ENCODE results near the gene TTLL5. TPM values are rescaled to one million over a fixed set of nuclear protein-coding genes. Genes with fewer than 3 reads are reported as not detected.

TTLL5 gene
- polyA plus RNA-seq, 3 donors, result 4.2 to 7.2 (median 4.7) TPM

DNA sequence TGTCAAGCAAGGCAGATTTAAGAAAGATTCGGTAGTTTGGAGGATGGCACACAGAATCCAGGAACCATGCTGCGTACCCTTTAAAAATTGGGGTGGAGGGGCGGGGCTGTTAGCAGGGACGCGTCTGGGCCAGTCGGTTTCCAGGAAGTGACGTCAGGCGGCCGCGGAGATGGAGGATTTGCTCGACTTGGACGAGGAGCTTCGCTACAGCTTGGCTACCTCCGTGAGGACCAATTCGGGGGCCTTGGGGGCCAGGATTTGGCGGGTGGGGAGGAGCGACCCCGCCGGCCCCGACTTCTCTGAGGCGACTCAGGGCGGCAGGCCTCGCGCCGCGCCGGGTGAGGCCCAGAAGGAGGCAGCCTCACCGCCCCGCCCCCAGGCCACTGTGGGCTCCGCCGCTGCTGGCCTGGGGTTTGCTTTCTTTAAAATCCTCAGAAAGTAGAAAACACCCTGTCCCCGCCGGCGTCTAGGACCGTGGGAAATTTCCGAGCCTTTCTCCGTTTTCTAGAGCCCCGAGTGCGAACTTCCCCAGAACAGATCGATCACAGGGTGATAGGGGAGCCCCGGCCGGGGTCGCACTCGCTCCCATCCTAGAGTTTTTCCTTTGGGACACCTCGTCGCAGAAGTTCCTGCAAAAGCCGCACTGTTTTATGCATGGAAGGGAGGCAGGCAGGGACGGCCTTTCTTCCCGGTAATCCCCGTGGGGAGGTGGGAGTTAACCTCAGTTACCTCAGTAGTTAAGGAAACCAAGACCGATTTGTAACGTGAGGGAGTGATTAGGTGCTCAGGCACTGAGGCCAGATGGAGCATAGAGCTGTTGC, 324.8 kb downstream of the TTLL5 start, which contains the start of gene IFT43:
Gene IFT43 (plus strand): TSS at position 146 of the 821 bp plus-strand sequence. CDS start 24 bp downstream, at position 170.
- Histone ChIP-seq H3K4me1 (ENCODE audit: control insufficient read depth in 1 of 2, insufficient read depth in 2 of 2, low read length in 2 of 2) (peaks cover 24 to 32% of the 10 kb centered on the region in 2 donors), H3K4me2 (replicated peaks; ENCODE audit: extremely low read depth, low read length, poor library complexity, severe bottlenecking) (peak within 1 kb of the TSS; percentile 99), H3K27me3 (ENCODE audit: control insufficient read depth in 2 of 2, insufficient read depth in 2 of 2, low read length in 2 of 2) (peaks cover 0 to 11% of the 10 kb centered on the region in 2 donors), H3K9me3 (replicated peaks in 1 of 2; ENCODE audit: control insufficient read depth in 1 of 2, insufficient read depth in 1 of 2, low read length in 2 of 2) (no peaks in the 10 kb centered on the region), H4K20me1 (ENCODE audit: insufficient read depth, low read length) (no peaks in the 10 kb centered on the region), H3K4me3 (replicated peaks in 1 of 3; ENCODE audit: low read depth in 2 of 3, low read length in 3 of 3) (peak within 1 kb of the TSS; percentile 66 to 88 (median 80)), H3K79me2 (ENCODE audit: insufficient read depth, low read length) (no peaks in the 10 kb centered on the region), H2AFZ (ENCODE audit: insufficient read depth, low read depth, low read length, poor library complexity, severe bottlenecking) (peak within 1 kb of the TSS; percentile 99), H3K27ac (ENCODE audit: low read depth in 1 of 2, low read length in 2 of 2) (peak within 1 kb of the TSS in 1 of 2 donors; percentile 68), H3K36me3 (replicated peaks in 1 of 2; ENCODE audit: control insufficient read depth in 1 of 2, insufficient read depth in 2 of 2, low read length in 2 of 2) (no peaks in the 10 kb centered on the region), H3K9ac (ENCODE audit: insufficient read depth, low read length, poor library complexity, severe bottlenecking) (peak within 1 kb of the TSS; percentile 67)
- H3K36me3 Mint-ChIP-seq, result no peaks in the 10 kb centered on the region
- H3K9me3 Mint-ChIP-seq, result peaks cover 0 to 2% (median 0%) of the 10 kb centered on the region in 7 donors
- peak; percentile 81 to 85 (median 81) for DNase-seq
- H3K27ac Mint-ChIP-seq, result peak within 1 kb of the TSS in 6 of 7 donors; percentile 59 to 91 (median 84)
- under 1% methylated on average over 39 of the region's 52 CpGs for WGBS (ENCODE audit: insufficient coverage)
- H3K27me3 Mint-ChIP-seq (ENCODE audit: low read depth in 3 of 3), result peaks cover 15 to 25% (median 18%) of the 10 kb centered on the region in 3 donors
- H3K4me3 Mint-ChIP-seq, result peak within 1 kb of the TSS; percentile 88 to 91
- TF ChIP-seq, protein P1, sequence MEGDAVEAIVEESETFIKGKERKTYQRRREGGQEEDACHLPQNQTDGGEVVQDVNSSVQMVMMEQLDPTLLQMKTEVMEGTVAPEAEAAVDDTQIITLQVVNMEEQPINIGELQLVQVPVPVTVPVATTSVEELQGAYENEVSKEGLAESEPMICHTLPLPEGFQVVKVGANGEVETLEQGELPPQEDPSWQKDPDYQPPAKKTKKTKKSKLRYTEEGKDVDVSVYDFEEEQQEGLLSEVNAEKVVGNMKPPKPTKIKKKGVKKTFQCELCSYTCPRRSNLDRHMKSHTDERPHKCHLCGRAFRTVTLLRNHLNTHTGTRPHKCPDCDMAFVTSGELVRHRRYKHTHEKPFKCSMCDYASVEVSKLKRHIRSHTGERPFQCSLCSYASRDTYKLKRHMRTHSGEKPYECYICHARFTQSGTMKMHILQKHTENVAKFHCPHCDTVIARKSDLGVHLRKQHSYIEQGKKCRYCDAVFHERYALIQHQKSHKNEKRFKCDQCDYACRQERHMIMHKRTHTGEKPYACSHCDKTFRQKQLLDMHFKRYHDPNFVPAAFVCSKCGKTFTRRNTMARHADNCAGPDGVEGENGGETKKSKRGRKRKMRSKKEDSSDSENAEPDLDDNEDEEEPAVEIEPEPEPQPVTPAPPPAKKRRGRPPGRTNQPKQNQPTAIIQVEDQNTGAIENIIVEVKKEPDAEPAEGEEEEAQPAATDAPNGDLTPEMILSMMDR (IDR thresholded peaks at IDR 0.05), result no peak
- intact Hi-C loops (cut with micrococcal nuclease), result loop anchor here in 1 of 2 donors (10.0 kb wide), 1 partner anchor 411 kb away; the partner anchor contains the start of gene FLVCR2
- peaks cover 25% of the 10 kb centered on the region for H3K4me1 Mint-ChIP-seq

DNA sequence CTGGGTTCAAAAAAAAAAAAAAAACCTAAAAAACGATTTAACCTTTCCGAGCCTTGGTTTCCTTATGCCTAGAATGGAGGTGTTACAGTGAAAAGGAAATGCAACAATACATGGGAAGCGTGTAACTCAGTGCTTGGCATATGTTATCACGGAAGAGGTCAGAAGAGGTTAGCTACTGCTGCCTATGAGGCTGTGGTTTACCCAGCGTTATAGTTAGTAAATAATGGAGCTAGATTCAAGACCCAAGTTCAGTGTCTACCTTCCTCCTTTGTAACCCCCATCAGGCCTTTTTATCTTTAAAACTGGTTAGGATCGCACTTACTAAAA, 325.4 kb downstream of the TTLL5 start:
- Mint-ChIP-seq H3K27me3 (ENCODE audit: low read depth in 3 of 3) (peaks cover 13 to 19% (median 18%) of the 10 kb centered on the region in 3 donors), H3K4me1 (peaks cover 19% of the 10 kb centered on the region), H3K4me3 (peak overlapping the region; percentile 88 to 91), H3K36me3 (no peaks in the 10 kb centered on the region), H3K9me3 (peaks cover 0 to 2% (median 0%) of the 10 kb centered on the region in 7 donors), H3K27ac (peak overlapping the region in 3 of 7 donors; percentile 76 to 91 (median 84))
- WGBS (ENCODE audit: insufficient coverage), result no CpG with 5 or more reads among the region's 6 CpGs
- Histone ChIP-seq H2AFZ (ENCODE audit: insufficient read depth, low read depth, low read length, poor library complexity, severe bottlenecking) (peak overlapping the region; percentile 99), H3K79me2 (ENCODE audit: insufficient read depth, low read length) (no peaks in the 10 kb centered on the region), H3K27ac (ENCODE audit: low read depth in 1 of 2, low read length in 2 of 2) (peak overlapping the region in 1 of 2 donors; percentile 68), H3K4me3 (replicated peaks in 1 of 3; ENCODE audit: low read depth in 2 of 3, low read length in 3 of 3) (peak overlapping the region; percentile 66 to 88 (median 80)), H3K27me3 (ENCODE audit: control insufficient read depth in 2 of 2, insufficient read depth in 2 of 2, low read length in 2 of 2) (peaks cover 0 to 11% of the 10 kb centered on the region in 2 donors), H4K20me1 (ENCODE audit: insufficient read depth, low read length) (no peaks in the 10 kb centered on the region), H3K36me3 (replicated peaks in 1 of 2; ENCODE audit: control insufficient read depth in 1 of 2, insufficient read depth in 2 of 2, low read length in 2 of 2) (no peaks in the 10 kb centered on the region), H3K4me1 (ENCODE audit: control insufficient read depth in 1 of 2, insufficient read depth in 2 of 2, low read length in 2 of 2) (peaks cover 19 to 26% of the 10 kb centered on the region in 2 donors), H3K4me2 (replicated peaks; ENCODE audit: extremely low read depth, low read length, poor library complexity, severe bottlenecking) (peak overlapping the region; percentile 99), H3K9me3 (replicated peaks in 1 of 2; ENCODE audit: control insufficient read depth in 1 of 2, insufficient read depth in 1 of 2, low read length in 2 of 2) (no peaks in the 10 kb centered on the region), H3K9ac (ENCODE audit: insufficient read depth, low read length, poor library complexity, severe bottlenecking) (peak overlapping the region; percentile 67)
- intact Hi-C loops (cut with micrococcal nuclease), result loop anchor here in 1 of 2 donors (10.0 kb wide), 1 partner anchor 412 kb away; the partner anchor contains the start of gene FLVCR2
- DNase-seq, result no peak
- TF ChIP-seq, protein P1 (IDR thresholded peaks at IDR 0.05), result no peak

All from CD14-positive monocyte (primary cell).